OCI-LY1 (cell line): ENCODE measurements around the gene CCDC85C.

Experiments used
- H2AFZ ChIP-seq: fragments of 200-600 bp; sonication (generic), shearing (Covaris generic); 2 replicates; pipeline ENCODE4 v1.6.0; 2014; ENCODE audit warnings: antibody characterized with exemption, mild to moderate bottlenecking, low read length
- H3F3A ChIP-seq: fragments of 200-600 bp; sonication (generic), shearing (Covaris generic); 2 replicates; pipeline ENCODE4 v1.6.0; 2014; ENCODE audit warnings: mild to moderate bottlenecking, antibody characterized with exemption, low read length, moderate library complexity; ENCODE audit not compliant: insufficient read depth
- H3K27ac ChIP-seq: fragments of 200-600 bp; sonication (generic); 2 replicates; pipeline ENCODE4 v1.5.1; 2014; ENCODE audit warnings: low read length, mixed run types, mild to moderate bottlenecking, low read depth; ENCODE audit not compliant: poor library complexity, severe bottlenecking
- H3K27me3 ChIP-seq: fragments of 200-600 bp; sonication (generic); 2 replicates; pipeline ENCODE4 v1.6.0; 2014; ENCODE audit warnings: antibody characterized with exemption, mild to moderate bottlenecking, low read length, moderate library complexity; ENCODE audit not compliant: insufficient read depth
- H3K36me3 ChIP-seq: fragments of 200-600 bp; sonication (generic); 2 replicates; pipeline ENCODE4 v1.6.1; 2014; ENCODE audit warnings: mild to moderate bottlenecking, antibody characterized with exemption, low read length, moderate library complexity, mixed read lengths; ENCODE audit not compliant: insufficient read depth
- H3K4me1 ChIP-seq: fragments of 200-600 bp; sonication (generic); 2 replicates; pipeline ENCODE4 v1.5.1; 2014; ENCODE audit warnings: mild to moderate bottlenecking, low read length, moderate library complexity; ENCODE audit not compliant: insufficient read depth, severe bottlenecking
- H3K4me2 ChIP-seq: fragments of 200-600 bp; sonication (generic), shearing (Covaris generic); 2 replicates; pipeline ENCODE4 v1.6.1; 2014; ENCODE audit warnings: low read length
- H3K4me3 ChIP-seq: fragments of 200-600 bp; sonication (generic); 2 replicates; pipeline ENCODE4 v1.5.1; 2014; ENCODE audit warnings: low read length, low read depth, mild to moderate bottlenecking, mixed read lengths; ENCODE audit not compliant: poor library complexity, severe bottlenecking
- H3K79me2 ChIP-seq: fragments of 200-600 bp; shearing (Covaris generic); 2 replicates; pipeline ENCODE4 v1.6.1; 2016; ENCODE audit warnings: mixed run types, low read length, mixed read lengths; ENCODE audit not compliant: insufficient read depth
- H3K9ac ChIP-seq: fragments of 200-600 bp; sonication (generic), shearing (Covaris generic); 2 replicates; pipeline ENCODE4 v1.6.1; 2014; ENCODE audit warnings: mild to moderate bottlenecking, low read length, mixed read lengths
- H3K9me2 ChIP-seq: fragments of 200-600 bp; sonication (generic), shearing (Covaris generic); 2 replicates; pipeline ENCODE4 v1.6.1; 2014; ENCODE audit warnings: low read depth, mild to moderate bottlenecking, low read length, mixed read lengths
- H3K9me3 ChIP-seq: fragments of 200-600 bp; shearing (Covaris generic); 2 replicates; pipeline ENCODE4 v1.6.1; 2014; ENCODE audit warnings: low read length, mixed read lengths
- H4K20me1 ChIP-seq: fragments of 200-600 bp; sonication (generic), shearing (Covaris generic); 2 replicates; pipeline ENCODE4 v1.6.0; 2016; ENCODE audit warnings: mild to moderate bottlenecking, low read length; ENCODE audit not compliant: insufficient read depth
- CTCF ChIP-seq: fragments of 200-600 bp; sonication (generic), shearing (Covaris generic); IDR thresholded peaks from 2 replicates; pipeline ENCODE4 v1.5.1; 2017; ENCODE audit warnings: mild to moderate bottlenecking, antibody characterized with exemption, low read length, moderate library complexity, mixed read lengths
- EZH2 ChIP-seq: fragments of 200-600 bp; sonication (generic), shearing (Covaris generic); IDR thresholded peaks from 2 replicates; pipeline ENCODE4 v1.8.0; 2017; ENCODE audit warnings: borderline replicate concordance, mixed run types, mild to moderate bottlenecking, antibody characterized with exemption, low read length, moderate library complexity, mixed read lengths

The CCDC85C gene

DNA sequence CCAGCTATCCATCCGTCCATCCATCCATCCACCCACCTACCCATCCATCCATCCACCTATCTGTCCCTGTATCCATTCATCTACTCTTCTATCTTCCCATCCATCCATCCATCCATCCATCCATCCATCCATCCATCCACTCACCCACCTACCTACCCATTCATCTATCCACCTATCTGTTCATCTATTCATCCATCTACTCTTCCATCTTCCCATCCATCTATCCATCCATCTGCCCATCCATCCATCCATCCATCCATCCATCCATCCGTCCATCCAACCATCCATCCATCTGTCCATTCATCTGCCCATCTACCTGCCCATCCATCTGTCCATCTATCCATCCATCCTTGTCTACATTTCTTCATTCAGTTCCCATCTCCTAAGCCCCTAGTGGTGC, 23.1 kb upstream of the CCDC85C start:
- no peaks in the 10 kb centered on the region for H3K79me2 ChIP-seq
- no peak overlapping the region for H3K27ac ChIP-seq
- no peak overlapping the region for H3K9ac ChIP-seq
- no peaks in the 10 kb centered on the region for H3K27me3 ChIP-seq
- H3K9me2 ChIP-seq: no peaks in the 10 kb centered on the region
- no peaks in the 10 kb centered on the region for H3F3A ChIP-seq
- H3K9me3 ChIP-seq: no peaks in the 10 kb centered on the region
- H3K4me3 ChIP-seq: no peak overlapping the region
- TF ChIP-seq EZH2: no peak
- H2AFZ ChIP-seq: no peak overlapping the region
- no peaks in the 10 kb centered on the region for H4K20me1 ChIP-seq
- no peaks in the 10 kb centered on the region for H3K4me1 ChIP-seq
- H3K36me3 ChIP-seq: no peaks in the 10 kb centered on the region
- H3K4me2 ChIP-seq: no peak overlapping the region

GRCh38 chr14:99626041-99626648, 22.1 kb upstream of the CCDC85C start:
- Histone ChIP-seq H4K20me1 (no peaks in the 10 kb centered on the region), H3K4me1 (no peaks in the 10 kb centered on the region), H3K36me3 (no peaks in the 10 kb centered on the region), H3K9me3 (no peaks in the 10 kb centered on the region), H3K27me3 (no peaks in the 10 kb centered on the region), H3K9me2 (no peaks in the 10 kb centered on the region), H3K9ac (no peak overlapping the region), H2AFZ (no peak overlapping the region), H3F3A (no peaks in the 10 kb centered on the region), H3K79me2 (no peaks in the 10 kb centered on the region), H3K4me3 (no peak overlapping the region), H3K4me2 (no peak overlapping the region), H3K27ac (no peak overlapping the region)
- TF ChIP-seq EZH2 (no peak), CTCF (no peak)

DNA sequence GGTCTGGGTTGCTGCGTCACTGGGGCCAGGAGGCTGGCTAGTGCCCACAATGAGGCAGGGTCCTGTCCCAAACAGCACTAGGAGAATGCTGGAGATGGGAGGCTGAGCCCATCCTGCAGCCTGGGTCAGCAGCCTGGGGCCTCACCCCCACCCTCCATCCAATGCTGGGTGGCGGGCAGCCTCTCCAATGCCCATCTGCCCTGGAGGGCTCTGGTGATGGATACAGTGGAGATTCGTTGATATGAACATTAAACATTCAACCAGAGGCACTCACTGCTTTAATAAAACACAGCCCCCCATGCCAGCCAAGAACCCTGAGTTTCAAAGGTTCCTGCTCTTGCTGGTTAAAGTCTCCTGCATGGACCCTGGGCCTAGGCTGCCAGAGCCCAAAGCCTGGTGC, 21.5 kb upstream of the CCDC85C start:
- TF ChIP-seq CTCF (no peak), EZH2 (no peak)
- no peak overlapping the region for H3K4me2 ChIP-seq

GRCh38 chr14:99624971-99625370, 21.0 kb upstream of the CCDC85C start:
- no peak overlapping the region for H3K4me2 ChIP-seq
- no peak overlapping the region for H3K9ac ChIP-seq
- no peaks in the 10 kb centered on the region for H3K27me3 ChIP-seq
- no peaks in the 10 kb centered on the region for H3K9me3 ChIP-seq
- H2AFZ ChIP-seq: no peak overlapping the region
- TF ChIP-seq CTCF: no peak
- no peak for TF ChIP-seq EZH2
- H3K9me2 ChIP-seq: no peaks in the 10 kb centered on the region
- no peaks in the 10 kb centered on the region for H3K79me2 ChIP-seq
- H4K20me1 ChIP-seq: no peaks in the 10 kb centered on the region
- H3K4me1 ChIP-seq: no peaks in the 10 kb centered on the region
- H3K27ac ChIP-seq: no peak overlapping the region
- no peaks in the 10 kb centered on the region for H3F3A ChIP-seq
- no peak overlapping the region for H3K4me3 ChIP-seq
- H3K36me3 ChIP-seq: no peaks in the 10 kb centered on the region

More for the DNA sequence above, 21.5 kb upstream of the CCDC85C start:
- Histone ChIP-seq H3K9me3 (no peaks in the 10 kb centered on the region), H3K4me3 (no peak overlapping the region), H3K9ac (no peak overlapping the region), H3K9me2 (no peaks in the 10 kb centered on the region), H3K27me3 (no peaks in the 10 kb centered on the region), H3K36me3 (no peaks in the 10 kb centered on the region), H2AFZ (no peak overlapping the region), H3K27ac (no peak overlapping the region), H3F3A (no peaks in the 10 kb centered on the region), H3K79me2 (no peaks in the 10 kb centered on the region), H4K20me1 (no peaks in the 10 kb centered on the region), H3K4me1 (no peaks in the 10 kb centered on the region)
